ENCODE data around the gene COL12A1. TPM values are rescaled to one million over a fixed set of nuclear protein-coding genes. Genes with fewer than 3 reads are reported as not detected.

Gene COL12A1
- total and polyA plus RNA-seq, 9 of the 15 experiments (the other 6 are each of a cell fraction or from before 2014, with no cell fraction given), result 0.11 TPM; not detected in 8

DNA sequence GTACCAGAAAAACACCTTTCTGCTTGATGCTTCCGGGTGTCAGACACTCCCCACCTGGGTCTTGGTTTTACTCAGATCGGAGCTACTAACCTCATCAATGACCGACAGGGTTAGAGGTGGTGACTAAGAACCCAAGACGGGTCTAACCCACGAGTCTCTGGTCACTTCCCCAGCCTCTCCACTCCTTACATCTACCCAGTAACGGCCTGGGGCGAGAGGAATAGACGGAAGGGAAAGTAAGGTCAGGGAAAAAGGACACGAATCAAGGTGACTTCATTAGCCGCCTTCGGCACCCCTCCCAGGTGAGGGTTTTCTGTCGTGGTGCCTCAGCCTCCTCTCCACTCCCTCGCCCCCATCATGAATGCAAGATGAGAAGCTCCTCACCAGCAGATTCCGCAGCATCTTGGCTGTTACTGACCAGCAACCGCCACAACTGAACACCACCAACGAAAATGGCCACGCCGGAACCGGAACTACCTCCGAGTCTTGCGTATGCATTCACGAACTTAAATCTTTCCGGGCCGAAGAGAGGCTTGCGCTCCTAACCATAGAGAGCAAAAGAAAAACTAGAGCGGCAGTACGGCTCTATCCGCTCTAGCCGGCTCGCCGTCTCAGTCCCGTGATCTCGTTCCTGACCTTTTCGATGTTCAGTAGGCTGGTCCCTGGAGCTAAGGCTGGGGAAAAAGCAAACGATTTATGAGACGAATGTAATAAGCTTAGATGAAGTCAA lies 37.6 kb upstream of the COL12A1 start, which contains the start of gene COX7A2 (continued):
- TF ChIP-seq, protein P1, sequence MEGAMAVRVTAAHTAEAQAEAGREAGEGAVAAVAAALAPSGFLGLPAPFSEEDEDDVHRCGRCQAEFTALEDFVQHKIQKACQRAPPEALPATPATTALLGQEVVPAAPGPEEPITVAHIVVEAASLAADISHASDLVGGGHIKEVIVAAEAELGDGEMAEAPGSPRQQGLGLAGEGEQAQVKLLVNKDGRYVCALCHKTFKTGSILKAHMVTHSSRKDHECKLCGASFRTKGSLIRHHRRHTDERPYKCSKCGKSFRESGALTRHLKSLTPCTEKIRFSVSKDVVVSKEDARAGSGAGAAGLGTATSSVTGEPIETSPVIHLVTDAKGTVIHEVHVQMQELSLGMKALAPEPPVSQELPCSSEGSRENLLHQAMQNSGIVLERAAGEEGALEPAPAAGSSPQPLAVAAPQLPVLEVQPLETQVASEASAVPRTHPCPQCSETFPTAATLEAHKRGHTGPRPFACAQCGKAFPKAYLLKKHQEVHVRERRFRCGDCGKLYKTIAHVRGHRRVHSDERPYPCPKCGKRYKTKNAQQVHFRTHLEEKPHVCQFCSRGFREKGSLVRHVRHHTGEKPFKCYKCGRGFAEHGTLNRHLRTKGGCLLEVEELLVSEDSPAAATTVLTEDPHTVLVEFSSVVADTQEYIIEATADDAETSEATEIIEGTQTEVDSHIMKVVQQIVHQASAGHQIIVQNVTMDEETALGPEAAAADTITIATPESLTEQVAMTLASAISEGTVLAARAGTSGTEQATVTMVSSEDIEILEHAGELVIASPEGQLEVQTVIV (CRISPR knock-in tag; IDR thresholded peaks at IDR 0.05; ENCODE audit: borderline replicate concordance), result no peak
- TF ChIP-seq POLR3G (IDR thresholded peaks at IDR 0.05; ENCODE audit: extremely low read depth, insufficient read length, insufficient replicate concordance) (no peak), FOXP1 (CRISPR knock-in tag; IDR thresholded peaks at IDR 0.05) (no peak), STAT5B (CRISPR knock-in tag; IDR thresholded peaks at IDR 0.05) (no peak), PHF21A (IDR thresholded peaks at IDR 0.05; ENCODE audit: borderline replicate concordance, low read depth) (peak; percentile 60; the same call in 1 of the 2 replicates), DACH1 (IDR thresholded peaks at IDR 0.05; ENCODE audit: partially characterized antibody) (no peak), ELF2 (CRISPR knock-in tag; IDR thresholded peaks at IDR 0.05) (no peak), STAG1 (CRISPR knock-in tag; IDR thresholded peaks at IDR 0.05; ENCODE audit: borderline replicate concordance) (no peak), BRCA1 (IDR thresholded peaks at IDR 0.05) (no peak), BRCA1 (CRISPR knock-in tag; IDR thresholded peaks at IDR 0.05) (no peak), SMAD1 (IDR thresholded peaks at IDR 0.05; ENCODE audit: low read depth, low read length, partially characterized antibody) (peak; percentile 55), THRAP3 (IDR thresholded peaks at IDR 0.05; ENCODE audit: borderline replicate concordance) (no peak), KAT8 (IDR thresholded peaks at IDR 0.05; ENCODE audit: low read depth) (no peak), DDX20 (tag; IDR thresholded peaks at IDR 0.05; ENCODE audit: low read depth) (no peak), HNRNPLL (IDR thresholded peaks at IDR 0.05; ENCODE audit: low read depth, low read length, poor library complexity, severe bottlenecking) (peak; percentile 79)
- TF ChIP-seq, protein P2, sequence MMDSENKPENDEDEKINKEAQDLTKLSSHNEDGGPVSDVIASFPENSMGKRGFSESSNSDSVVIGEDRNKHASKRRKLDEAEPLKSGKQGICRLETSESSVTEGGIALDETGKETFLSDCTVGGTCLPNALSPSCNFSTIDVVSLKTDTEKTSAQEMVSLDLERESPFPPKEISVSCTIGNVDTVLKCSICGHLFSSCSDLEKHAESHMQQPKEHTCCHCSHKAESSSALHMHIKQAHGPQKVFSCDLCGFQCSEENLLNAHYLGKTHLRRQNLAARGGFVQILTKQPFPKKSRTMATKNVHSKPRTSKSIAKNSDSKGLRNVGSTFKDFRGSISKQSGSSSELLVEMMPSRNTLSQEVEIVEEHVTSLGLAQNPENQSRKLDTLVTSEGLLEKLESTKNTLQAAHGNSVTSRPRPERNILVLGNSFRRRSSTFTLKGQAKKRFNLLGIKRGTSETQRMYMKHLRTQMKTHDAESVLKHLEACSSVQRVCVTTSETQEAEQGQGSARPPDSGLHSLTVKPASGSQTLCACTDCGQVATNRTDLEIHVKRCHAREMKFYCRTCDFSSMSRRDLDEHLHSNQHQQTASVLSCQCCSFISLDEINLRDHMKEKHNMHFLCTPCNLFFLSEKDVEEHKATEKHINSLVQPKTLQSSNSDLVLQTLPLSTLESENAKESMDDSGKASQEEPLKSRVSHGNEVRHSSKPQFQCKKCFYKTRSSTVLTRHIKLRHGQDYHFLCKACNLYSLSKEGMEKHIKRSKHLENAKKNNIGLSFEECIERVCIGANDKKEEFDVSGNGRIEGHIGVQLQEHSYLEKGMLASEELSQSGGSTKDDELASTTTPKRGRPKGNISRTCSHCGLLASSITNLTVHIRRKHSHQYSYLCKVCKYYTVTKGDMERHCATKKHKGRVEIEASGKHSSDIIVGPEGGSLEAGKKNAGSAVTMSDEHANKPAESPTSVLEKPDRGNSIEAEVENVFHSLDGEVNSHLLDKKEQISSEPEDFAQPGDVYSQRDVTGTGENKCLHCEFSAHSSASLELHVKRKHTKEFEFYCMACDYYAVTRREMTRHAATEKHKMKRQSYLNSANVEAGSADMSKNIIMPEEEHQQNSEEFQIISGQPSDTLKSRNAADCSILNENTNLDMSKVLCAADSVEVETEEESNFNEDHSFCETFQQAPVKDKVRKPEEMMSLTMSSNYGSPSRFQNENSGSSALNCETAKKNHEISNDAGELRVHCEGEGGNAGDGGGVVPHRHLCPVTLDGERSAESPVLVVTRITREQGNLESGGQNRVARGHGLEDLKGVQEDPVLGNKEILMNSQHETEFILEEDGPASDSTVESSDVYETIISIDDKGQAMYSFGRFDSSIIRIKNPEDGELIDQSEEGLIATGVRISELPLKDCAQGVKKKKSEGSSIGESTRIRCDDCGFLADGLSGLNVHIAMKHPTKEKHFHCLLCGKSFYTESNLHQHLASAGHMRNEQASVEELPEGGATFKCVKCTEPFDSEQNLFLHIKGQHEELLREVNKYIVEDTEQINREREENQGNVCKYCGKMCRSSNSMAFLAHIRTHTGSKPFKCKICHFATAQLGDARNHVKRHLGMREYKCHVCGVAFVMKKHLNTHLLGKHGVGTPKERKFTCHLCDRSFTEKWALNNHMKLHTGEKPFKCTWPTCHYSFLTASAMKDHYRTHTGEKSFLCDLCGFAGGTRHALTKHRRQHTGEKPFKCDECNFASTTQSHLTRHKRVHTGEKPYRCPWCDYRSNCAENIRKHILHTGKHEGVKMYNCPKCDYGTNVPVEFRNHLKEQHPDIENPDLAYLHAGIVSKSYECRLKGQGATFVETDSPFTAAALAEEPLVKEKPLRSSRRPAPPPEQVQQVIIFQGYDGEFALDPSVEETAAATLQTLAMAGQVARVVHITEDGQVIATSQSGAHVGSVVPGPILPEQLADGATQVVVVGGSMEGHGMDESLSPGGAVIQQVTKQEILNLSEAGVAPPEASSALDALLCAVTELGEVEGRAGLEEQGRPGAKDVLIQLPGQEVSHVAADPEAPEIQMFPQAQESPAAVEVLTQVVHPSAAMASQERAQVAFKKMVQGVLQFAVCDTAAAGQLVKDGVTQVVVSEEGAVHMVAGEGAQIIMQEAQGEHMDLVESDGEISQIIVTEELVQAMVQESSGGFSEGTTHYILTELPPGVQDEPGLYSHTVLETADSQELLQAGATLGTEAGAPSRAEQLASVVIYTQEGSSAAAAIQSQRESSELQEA (IDR thresholded peaks at IDR 0.05; ENCODE audit: low read depth), result no peak
- TF ChIP-seq, protein P3, sequence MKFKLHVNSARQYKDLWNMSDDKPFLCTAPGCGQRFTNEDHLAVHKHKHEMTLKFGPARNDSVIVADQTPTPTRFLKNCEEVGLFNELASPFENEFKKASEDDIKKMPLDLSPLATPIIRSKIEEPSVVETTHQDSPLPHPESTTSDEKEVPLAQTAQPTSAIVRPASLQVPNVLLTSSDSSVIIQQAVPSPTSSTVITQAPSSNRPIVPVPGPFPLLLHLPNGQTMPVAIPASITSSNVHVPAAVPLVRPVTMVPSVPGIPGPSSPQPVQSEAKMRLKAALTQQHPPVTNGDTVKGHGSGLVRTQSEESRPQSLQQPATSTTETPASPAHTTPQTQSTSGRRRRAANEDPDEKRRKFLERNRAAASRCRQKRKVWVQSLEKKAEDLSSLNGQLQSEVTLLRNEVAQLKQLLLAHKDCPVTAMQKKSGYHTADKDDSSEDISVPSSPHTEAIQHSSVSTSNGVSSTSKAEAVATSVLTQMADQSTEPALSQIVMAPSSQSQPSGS (CRISPR knock-in tag; IDR thresholded peaks at IDR 0.05), result no peak

Data from K562 (cell line).